IPS-20b (cell line): ENCODE results near the gene TTC7B.

Experiments used
- H3K27ac ChIP-seq: one replicate; pipeline ENCODE4 v1.5.1; 2013; ENCODE audit warnings: low read length
- H3K27me3 ChIP-seq: 2 replicates; pipeline ENCODE4 v1.6.1; 2013; ENCODE audit warnings: mild to moderate bottlenecking, low read length, inconsistent platforms; ENCODE audit not compliant: insufficient read depth
- H3K36me3 ChIP-seq: 2 replicates; pipeline ENCODE4 v1.6.1; 2013; ENCODE audit warnings: low read depth, mild to moderate bottlenecking, inconsistent platforms, low read length, moderate library complexity; ENCODE audit not compliant: insufficient read depth
- H3K4me1 ChIP-seq: 2 replicates; pipeline ENCODE4 v1.6.1; 2013; ENCODE audit warnings: mild to moderate bottlenecking, control low read depth, inconsistent platforms, low read length, moderate library complexity; ENCODE audit not compliant: insufficient read depth
- H3K4me3 ChIP-seq: 2 replicates; pipeline ENCODE4 v1.5.1; 2013; ENCODE audit warnings: mild to moderate bottlenecking, low read length, inconsistent platforms
- H3K9ac ChIP-seq: 2 replicates; pipeline ENCODE4 v1.6.1; 2013; ENCODE audit warnings: low read depth, mild to moderate bottlenecking, inconsistent platforms, low read length, moderate library complexity
- H3K9me3 ChIP-seq: 2 replicates; pipeline ENCODE4 v1.6.1; 2013; ENCODE audit warnings: mild to moderate bottlenecking, low read depth, low read length, inconsistent platforms; ENCODE audit not compliant: insufficient read depth

TTC7B gene

DNA sequence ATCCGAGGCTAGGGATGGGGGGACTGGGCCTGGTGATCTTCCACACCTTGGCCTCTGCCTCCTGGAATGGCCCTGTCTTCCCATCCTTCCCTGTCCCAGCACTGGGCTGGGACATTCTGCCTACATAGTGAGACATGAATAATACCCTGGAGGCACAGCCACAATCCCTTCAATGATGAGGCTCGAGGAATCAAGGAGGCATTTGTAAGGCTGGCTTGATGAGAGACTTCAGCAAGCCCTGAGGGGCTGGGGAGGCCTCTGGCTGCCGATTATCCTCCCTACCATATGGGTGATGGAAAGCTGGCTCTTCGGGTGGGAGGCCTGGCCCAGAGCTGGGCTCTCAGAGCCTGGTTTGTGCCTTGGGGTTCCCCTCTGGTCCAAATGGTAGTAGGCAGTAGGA lies 326.9 kb downstream of the TTC7B start:
- Histone ChIP-seq H3K4me1 (peaks cover 6% of the 10 kb centered on the region; the same call in 1 of the 2 replicates), H3K27me3 (no peaks in the 10 kb centered on the region), H3K9me3 (no peaks in the 10 kb centered on the region), H3K36me3 (no peaks in the 10 kb centered on the region), H3K4me3 (no peak overlapping the region), H3K27ac (no peak overlapping the region), H3K9ac (no peak overlapping the region)

DNA sequence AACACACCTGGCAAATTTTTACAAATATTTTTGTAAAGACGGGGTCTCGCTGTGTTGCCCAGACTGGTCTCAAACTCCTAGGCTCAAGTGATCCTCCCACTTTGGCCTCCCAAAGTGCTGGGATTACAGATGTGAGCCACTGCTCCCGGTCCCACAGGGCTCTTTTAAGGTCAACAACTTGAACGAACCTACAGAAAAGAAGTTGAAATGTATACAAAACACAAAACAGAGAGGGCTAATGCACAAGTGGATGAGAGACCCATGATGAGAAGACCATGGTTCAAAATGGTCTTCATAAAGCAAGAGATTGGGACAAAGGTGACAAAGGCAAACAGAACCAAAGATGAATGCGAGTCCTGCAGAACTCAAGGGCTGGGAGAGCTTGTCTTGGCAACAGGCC lies 328.0 kb downstream of the TTC7B start:
- Histone ChIP-seq H3K9ac (no peak overlapping the region), H3K4me3 (no peak overlapping the region), H3K27ac (no peak overlapping the region), H3K4me1 (peaks cover 6% of the 10 kb centered on the region; the same call in 1 of the 2 replicates), H3K9me3 (no peaks in the 10 kb centered on the region), H3K27me3 (no peaks in the 10 kb centered on the region), H3K36me3 (no peaks in the 10 kb centered on the region)

DNA sequence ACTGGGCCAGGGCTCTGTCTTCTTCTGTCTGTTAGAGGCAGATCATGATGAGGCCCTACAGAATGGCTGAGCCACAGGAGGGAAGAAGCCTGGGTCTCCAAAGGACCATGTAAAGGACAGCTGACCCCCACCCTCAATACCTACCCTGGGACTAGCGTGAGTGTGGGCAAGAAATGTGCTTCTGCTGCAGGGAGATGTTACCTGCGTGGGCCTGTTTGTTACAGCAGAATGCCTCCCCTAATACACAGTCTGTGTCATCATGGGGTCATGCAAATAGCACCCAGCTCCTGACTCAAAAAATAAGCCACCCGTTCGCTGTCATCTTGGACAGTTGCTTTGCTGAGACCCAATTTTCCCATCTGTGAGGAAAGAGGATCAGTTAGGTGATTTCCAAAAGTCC lies 328.8 kb downstream of the TTC7B start:
- Histone ChIP-seq H3K4me3 (no peak overlapping the region), H3K9ac (no peak overlapping the region), H3K27me3 (no peaks in the 10 kb centered on the region), H3K9me3 (no peaks in the 10 kb centered on the region), H3K36me3 (no peaks in the 10 kb centered on the region), H3K4me1 (peaks cover 6% of the 10 kb centered on the region; the same call in 1 of the 2 replicates), H3K27ac (no peak overlapping the region)

DNA sequence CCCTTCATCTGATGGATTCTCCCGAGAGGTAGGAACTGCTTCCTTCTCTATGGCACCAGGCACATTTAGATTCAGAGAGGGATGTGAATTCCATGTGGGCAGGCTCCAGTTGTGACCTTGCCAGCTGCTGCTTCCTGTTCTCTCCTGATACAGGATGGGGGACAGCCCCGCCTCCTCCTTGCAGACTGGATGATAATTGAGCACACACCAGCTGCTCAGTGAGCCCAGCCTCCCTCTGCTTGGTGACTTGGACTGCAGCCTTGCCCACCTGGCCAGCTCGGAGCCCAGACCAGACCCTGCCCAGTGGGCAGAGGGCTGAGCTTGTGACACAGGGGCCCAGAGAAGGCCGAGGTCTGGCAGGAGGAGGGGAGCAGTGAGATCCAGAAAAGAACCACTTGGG lies 329.2 kb downstream of the TTC7B start:
- no peaks in the 10 kb centered on the region for H3K27me3 ChIP-seq
- H3K4me1 ChIP-seq, result peaks cover 4% of the 10 kb centered on the region; the same call in 1 of the 2 replicates
- H3K36me3 ChIP-seq, result no peaks in the 10 kb centered on the region
- H3K4me3 ChIP-seq, result no peak overlapping the region
- no peak overlapping the region for H3K9ac ChIP-seq
- no peaks in the 10 kb centered on the region for H3K9me3 ChIP-seq
- H3K27ac ChIP-seq, result no peak overlapping the region

DNA sequence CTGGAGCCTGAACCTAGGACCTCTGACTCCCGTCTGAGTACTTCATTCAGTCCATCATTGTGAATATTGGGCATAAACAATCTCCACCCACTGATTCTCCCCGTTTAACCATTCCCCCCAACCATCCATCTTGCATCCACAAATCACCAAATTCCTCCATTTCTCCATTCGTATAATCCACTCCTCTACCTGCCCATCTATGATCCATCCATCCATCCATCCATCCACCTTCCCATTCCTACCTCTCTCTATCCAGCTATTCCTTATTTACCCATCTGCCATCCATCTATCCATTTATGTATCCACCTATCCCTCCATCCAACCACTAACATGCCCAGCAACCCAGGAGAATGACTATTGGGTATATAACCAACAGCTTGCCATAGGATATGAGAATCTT lies 331.9 kb downstream of the TTC7B start:
- Histone ChIP-seq H3K27ac (no peak overlapping the region), H3K9ac (no peak overlapping the region), H3K36me3 (no peaks in the 10 kb centered on the region), H3K4me1 (no peaks in the 10 kb centered on the region), H3K27me3 (no peaks in the 10 kb centered on the region), H3K4me3 (no peak overlapping the region), H3K9me3 (peaks cover 4% of the 10 kb centered on the region)

DNA sequence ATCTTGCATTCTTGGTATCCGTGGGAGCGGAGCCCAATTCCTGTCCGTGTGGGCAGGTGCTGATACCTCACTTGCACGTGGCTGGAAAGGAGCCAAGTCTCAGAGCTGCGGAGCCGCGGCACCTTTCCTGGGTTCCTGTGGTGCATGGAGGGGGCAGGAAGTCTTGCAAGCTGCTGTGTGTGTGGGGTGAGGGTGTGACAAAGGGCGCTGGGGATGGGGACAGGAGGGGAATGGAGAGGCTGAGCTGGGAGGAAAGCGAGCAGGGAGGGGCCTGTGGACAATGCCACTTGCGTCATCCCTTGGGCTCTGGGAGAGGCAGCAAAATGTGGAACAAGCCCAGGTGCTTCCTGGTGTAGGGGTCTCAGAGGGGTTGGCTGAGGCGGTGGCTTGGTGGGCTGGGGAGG lies 332.7 kb downstream of the TTC7B start:
- no peak overlapping the region for H3K4me3 ChIP-seq
- no peak overlapping the region for H3K9ac ChIP-seq
- H3K27me3 ChIP-seq, result no peaks in the 10 kb centered on the region
- H3K9me3 ChIP-seq, result peaks cover 4% of the 10 kb centered on the region
- H3K36me3 ChIP-seq, result no peaks in the 10 kb centered on the region
- H3K4me1 ChIP-seq, result no peaks in the 10 kb centered on the region
- H3K27ac ChIP-seq, result no peak overlapping the region

DNA sequence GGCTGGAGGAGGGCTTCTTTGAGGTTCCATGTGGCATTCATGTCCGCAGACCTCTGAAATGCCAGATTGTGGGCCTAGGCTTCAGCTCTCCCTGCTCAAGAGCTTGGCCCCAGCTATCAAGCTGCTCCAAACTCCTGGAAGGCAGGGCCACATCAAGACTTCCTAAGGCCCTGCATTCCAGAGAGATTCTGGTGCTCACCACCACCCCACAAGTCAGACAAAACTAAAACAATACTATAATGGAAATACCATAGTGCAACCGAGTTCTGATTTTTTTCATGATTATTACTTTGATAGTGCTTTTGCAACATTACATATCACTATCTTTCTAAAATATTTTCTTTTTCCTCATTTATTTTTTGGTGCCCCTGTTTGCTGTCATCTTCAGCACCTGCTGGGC lies 333.1 kb downstream of the TTC7B start:
- Histone ChIP-seq H3K27me3 (no peaks in the 10 kb centered on the region), H3K27ac (no peak overlapping the region), H3K9me3 (peaks cover 4% of the 10 kb centered on the region), H3K36me3 (no peaks in the 10 kb centered on the region), H3K4me3 (no peak overlapping the region), H3K4me1 (no peaks in the 10 kb centered on the region), H3K9ac (no peak overlapping the region)

DNA sequence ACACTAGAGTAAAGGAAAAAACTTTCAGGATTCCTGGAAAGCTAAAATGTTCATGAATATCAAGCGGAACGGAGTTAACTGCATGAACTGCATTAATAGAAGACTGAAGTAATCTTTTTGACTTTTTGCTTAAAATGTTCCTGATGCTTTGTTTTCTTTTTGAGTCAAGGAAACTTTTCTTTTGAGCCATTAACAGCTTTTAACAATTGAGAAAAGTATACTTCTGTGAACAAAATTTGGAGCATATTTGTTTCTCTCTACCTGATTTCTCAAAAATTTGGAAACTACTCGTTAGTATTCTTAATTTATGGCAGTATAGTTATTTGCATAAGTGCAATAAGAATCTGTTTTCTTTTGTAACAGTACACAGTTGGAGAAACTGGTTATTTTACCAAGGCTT lies 340.9 kb downstream of the TTC7B start:
- Histone ChIP-seq H3K9me3 (peaks cover 51% of the 10 kb centered on the region), H3K27ac (no peak overlapping the region), H3K4me3 (no peak overlapping the region)

More for the DNA sequence above, 340.9 kb downstream of the TTC7B start:
- Histone ChIP-seq H3K27me3 (no peaks in the 10 kb centered on the region), H3K4me1 (no peaks in the 10 kb centered on the region), H3K9ac (no peak overlapping the region), H3K36me3 (no peaks in the 10 kb centered on the region)
